Adipocyte (in vitro differentiated cells): ENCODE measurements around the gene RAB15.

Experiments used
- DNase-seq: peaks from one replicate; pipeline ENCODE4 v3.0.0-alpha.2; 2015; ENCODE audit warnings: low read depth
- H3K27me3 ChIP-seq: replicated peaks from 2 replicates; pipeline ENCODE4 v1.7.0; 2013; ENCODE audit warnings: mild to moderate bottlenecking, low read length, moderate library complexity; ENCODE audit not compliant: control insufficient read depth, insufficient read depth
- H3K36me3 ChIP-seq: 2 replicates; pipeline ENCODE4 v1.7.0; 2013; ENCODE audit warnings: low read length, mild to moderate bottlenecking, moderate library complexity; ENCODE audit not compliant: control insufficient read depth, insufficient read depth, severe bottlenecking
- H3K4me1 ChIP-seq: 2 replicates; pipeline ENCODE4 v1.7.0; 2013; ENCODE audit warnings: mild to moderate bottlenecking, low read length, moderate library complexity; ENCODE audit not compliant: control insufficient read depth, insufficient read depth
- H3K4me3 ChIP-seq: 2 replicates; pipeline ENCODE4 v1.7.0; 2013; ENCODE audit warnings: mild to moderate bottlenecking, low read length, moderate library complexity
- H3K9ac ChIP-seq: 2 replicates; pipeline ENCODE4 v1.7.0; 2013; ENCODE audit warnings: mild to moderate bottlenecking, low read length, moderate library complexity
- H3K9me3 ChIP-seq: 2 replicates; pipeline ENCODE4 v1.7.0; 2013; ENCODE audit warnings: mild to moderate bottlenecking, low read length, moderate library complexity; ENCODE audit not compliant: control insufficient read depth

Gene RAB15

DNA sequence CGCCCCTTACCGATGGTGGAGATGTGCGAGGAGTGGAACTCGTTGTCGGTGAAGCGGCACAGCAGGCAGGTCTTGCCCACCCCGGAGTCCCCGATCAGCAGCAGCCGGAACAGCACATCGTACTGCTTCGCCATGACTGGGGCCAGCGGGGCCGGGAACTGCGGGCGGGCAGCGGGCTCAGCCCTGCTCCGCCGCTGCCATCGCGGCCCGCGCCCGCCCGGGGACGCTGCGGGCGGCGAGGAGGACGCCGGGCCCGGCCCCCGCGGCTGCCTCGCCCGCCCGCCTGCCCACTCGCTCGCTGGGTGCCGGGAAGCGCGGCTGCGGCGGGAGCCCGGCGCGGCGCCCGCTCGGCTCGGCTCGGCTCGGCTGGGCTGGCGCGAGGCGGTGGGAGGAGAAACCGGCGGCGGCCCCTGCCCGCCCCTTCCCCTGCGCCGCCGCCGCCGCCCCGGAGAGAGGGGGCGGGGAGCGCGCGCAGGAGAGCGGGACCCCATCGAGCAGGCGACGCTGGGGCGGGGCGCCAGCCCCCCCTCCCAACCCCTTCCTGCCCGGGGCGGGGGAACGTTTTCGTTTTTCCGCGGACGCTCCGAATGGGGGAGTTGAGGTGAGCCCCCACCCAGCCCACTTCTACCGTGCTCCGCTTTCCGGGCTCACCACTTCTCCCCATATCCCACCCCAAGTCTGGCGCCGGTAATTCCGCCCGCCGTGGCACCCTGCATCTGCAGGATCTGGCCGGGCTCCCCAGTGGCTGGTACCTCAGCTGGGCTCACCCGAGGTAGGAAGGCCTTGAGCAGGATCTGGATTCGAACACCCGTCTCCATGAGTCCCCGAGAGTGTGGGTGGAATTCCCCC lies at the start of gene RAB15:
RAB15 (minus strand) TSS at position 394 of the 849 bp plus-strand sequence; CDS start at position 134, 260 bp downstream.
- Histone ChIP-seq H3K4me1 (no peaks in the 10 kb centered on the region), H3K27me3 (peaks cover 4% of the 10 kb centered on the region), H3K9me3 (no peaks in the 10 kb centered on the region), H3K4me3 (peak within 1 kb of the TSS; percentile 81), H3K9ac (peak within 1 kb of the TSS; percentile 79), H3K36me3 (no peaks in the 10 kb centered on the region)
- peak; percentile 84 for DNase-seq

DNA sequence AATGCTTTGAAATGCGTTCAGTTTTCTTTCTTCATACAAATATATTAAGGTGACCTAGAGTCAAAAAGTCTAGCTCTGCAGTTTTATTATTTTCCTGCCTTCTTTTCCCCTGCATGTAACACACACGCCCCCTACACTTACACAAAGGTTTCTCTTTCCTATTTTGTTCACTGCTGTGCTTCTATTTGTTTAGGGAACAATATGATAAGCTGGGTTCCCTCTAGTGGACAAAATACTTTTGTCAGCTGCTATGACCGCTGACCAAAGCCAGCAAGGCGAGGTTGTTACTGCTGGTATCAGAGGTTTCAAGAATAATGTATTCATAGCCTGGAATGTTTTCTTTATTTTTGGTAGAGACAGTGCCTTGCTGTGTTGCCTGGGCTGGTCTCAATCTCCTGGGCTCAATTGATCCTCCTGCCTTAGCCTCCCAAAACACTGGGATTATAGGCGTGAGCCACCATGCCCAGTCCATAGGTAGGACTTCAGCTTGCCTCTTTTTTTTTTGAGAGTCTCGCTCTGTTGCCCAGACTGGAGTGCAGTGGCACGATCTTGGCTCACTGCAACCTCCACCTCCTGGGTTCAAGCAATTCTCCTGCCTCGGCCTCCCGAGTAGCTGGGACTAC lies 47.9 kb upstream of the RAB15 start:
- H3K9ac ChIP-seq: no peak overlapping the region
- H3K9me3 ChIP-seq: no peaks in the 10 kb centered on the region
- H3K4me3 ChIP-seq: no peak overlapping the region
- no peaks in the 10 kb centered on the region for H3K27me3 ChIP-seq
- H3K36me3 ChIP-seq: peaks cover 10% of the 10 kb centered on the region
- no peaks in the 10 kb centered on the region for H3K4me1 ChIP-seq
- peak; percentile 82 for DNase-seq

DNA sequence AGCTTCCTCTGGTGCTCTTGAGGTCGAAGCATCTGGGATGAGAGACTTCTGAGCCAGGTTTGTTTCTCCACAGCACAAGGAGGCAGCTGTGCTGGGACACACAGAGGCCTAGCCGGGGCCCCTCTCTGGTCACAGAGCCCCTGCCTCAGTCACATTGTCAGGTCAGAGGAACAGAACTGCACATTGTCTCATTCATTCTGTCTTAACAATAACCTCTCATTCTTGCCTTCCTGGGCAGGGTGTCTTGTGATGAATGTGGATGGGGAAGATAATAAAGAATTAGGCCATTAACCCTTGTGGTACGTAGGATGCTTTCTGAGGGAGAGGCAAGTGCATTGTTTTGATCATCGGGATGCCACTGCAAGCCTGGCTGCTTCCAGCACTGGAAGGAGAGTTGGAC lies 44.3 kb upstream of the RAB15 start:
- H3K9ac ChIP-seq: no peak overlapping the region
- H3K4me3 ChIP-seq: no peak overlapping the region
- H3K9me3 ChIP-seq: no peaks in the 10 kb centered on the region
- no peaks in the 10 kb centered on the region for H3K4me1 ChIP-seq
- DNase-seq: no peak
- peaks cover 30% of the 10 kb centered on the region for H3K36me3 ChIP-seq
- H3K27me3 ChIP-seq: no peaks in the 10 kb centered on the region

DNA sequence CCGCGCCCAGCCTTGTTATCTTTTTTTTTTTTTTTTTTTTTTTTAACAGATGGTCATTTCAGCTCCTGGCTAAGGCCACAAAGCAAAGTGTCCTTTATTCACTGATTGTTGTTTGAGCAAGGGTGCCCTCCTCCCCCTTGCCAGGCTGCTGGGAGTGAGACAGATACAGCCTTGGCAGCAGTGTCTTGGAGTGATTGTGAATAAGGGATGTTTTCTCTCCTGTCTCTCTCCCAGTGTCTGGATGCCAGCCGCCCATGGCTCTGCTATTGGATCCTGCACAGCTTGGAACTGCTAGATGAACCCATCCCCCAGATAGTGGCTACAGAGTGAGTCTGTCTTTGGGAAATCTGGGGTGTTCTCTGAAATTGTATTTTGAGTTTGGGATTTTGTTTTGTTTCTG lies 43.3 kb upstream of the RAB15 start:
- DNase-seq: no peak
- Histone ChIP-seq H3K36me3 (peaks cover 30% of the 10 kb centered on the region), H3K9me3 (no peaks in the 10 kb centered on the region), H3K4me3 (no peak overlapping the region), H3K9ac (no peak overlapping the region), H3K27me3 (no peaks in the 10 kb centered on the region), H3K4me1 (no peaks in the 10 kb centered on the region)

DNA sequence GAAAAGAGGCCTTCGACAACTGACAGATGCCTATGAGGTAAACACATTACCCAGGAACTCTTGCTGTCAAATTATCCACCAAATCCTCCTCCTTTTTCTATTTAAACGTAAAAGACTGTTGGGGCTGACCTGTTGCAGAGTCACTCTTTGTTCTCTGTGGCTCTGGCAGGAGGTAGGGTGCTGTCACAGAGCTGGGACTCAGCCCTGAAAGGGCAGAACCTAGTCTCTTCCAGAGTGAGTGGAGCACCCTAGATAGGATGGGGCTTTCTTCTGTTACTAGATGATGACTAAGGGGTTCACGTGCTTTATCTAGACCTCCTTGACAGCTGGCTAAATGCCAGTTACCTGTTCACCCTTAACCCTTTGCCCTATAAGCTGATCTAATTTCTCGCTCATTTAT lies 40.2 kb upstream of the RAB15 start:
- Histone ChIP-seq H3K4me3 (no peak overlapping the region), H3K9ac (no peak overlapping the region), H3K9me3 (no peaks in the 10 kb centered on the region), H3K27me3 (no peaks in the 10 kb centered on the region), H3K36me3 (peaks cover 34% of the 10 kb centered on the region), H3K4me1 (no peaks in the 10 kb centered on the region)
- no peak for DNase-seq

DNA sequence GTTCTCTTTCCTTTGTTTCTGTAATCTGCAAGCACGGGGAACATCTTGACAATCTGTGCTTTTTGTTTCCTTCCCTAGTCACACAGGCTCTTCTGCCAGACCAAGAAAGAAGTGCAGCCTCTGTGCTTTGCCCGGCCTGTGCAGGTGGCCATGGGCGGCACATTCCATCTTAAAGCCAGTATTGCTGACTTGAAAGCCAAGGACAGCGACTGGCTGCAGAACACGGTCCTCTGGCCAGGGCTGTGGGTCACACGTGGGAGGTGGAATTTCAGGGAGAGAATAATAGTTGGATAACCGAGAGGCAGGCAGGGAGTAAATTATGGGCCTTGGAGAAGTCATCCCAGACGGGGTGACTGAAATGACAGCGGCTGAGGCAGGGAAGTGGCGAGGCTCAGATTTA lies 39.4 kb upstream of the RAB15 start:
- no peak overlapping the region for H3K4me3 ChIP-seq
- peaks cover 31% of the 10 kb centered on the region for H3K36me3 ChIP-seq
- no peaks in the 10 kb centered on the region for H3K9me3 ChIP-seq
- no peak for DNase-seq
- peaks cover 4% of the 10 kb centered on the region for H3K4me1 ChIP-seq
- H3K9ac ChIP-seq: no peak overlapping the region
- H3K27me3 ChIP-seq: no peaks in the 10 kb centered on the region

DNA sequence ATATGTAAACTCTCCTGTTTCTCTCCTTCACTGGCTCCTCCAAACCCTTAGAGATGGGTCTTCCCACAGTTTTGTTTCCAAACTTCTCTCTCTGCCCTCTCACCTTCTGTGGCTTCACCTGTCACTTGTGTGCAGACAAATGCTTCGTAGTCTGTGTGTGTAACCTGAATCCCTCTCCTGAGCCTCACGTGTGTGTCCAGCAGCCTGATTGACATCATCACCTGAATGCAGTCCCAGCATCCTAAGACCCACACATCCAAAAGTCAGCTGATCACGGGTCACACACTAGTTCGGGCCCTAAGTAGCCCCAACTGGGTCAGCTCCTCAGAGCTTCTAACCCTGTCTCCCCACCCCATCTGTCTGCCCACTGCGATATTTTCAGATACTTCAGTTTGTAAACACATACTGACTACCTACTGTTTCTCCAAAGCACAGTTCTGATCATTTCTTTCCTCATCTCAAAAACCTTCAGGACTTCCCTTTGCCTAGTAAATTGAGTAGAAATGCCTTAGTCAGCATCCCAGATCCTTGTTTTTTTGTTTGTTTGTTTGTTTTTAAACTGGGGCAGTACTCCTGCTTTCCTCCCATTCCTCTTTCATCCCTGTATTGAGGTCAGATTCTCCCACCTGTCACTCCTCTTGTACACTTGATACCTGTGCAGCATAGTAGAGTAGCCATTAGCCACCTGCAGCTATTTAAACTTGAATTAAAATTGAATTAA lies 38.2 kb upstream of the RAB15 start:
- peaks cover 24% of the 10 kb centered on the region for H3K36me3 ChIP-seq
- no peaks in the 10 kb centered on the region for H3K27me3 ChIP-seq
- DNase-seq: no peak
- H3K4me3 ChIP-seq: no peak overlapping the region
- no peak overlapping the region for H3K9ac ChIP-seq
- peaks cover 9% of the 10 kb centered on the region for H3K4me1 ChIP-seq
- H3K9me3 ChIP-seq: no peaks in the 10 kb centered on the region

DNA sequence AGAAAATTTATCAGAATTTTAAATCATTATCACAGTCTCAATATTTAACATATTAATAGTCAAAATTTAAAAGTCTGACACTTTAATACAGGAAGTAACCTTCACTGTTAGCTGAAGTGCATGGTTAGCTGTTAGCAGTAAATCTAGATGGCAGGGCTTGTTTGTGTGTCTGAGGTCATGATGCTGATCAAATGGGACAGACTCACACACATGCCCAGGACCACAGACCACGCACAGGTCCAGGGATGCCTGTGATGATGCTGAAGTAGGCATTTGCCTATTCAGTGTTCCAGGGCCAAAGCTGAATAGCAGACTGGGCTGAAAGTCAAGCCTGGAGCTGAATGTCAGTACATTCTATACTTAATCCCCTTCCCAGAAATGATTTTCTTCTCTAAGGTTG lies 35.1 kb upstream of the RAB15 start:
- Histone ChIP-seq H3K36me3 (peaks cover 8% of the 10 kb centered on the region), H3K4me3 (no peak overlapping the region), H3K9ac (no peak overlapping the region), H3K9me3 (no peaks in the 10 kb centered on the region), H3K27me3 (no peaks in the 10 kb centered on the region), H3K4me1 (peaks cover 21% of the 10 kb centered on the region)
- DNase-seq: no peak

DNA sequence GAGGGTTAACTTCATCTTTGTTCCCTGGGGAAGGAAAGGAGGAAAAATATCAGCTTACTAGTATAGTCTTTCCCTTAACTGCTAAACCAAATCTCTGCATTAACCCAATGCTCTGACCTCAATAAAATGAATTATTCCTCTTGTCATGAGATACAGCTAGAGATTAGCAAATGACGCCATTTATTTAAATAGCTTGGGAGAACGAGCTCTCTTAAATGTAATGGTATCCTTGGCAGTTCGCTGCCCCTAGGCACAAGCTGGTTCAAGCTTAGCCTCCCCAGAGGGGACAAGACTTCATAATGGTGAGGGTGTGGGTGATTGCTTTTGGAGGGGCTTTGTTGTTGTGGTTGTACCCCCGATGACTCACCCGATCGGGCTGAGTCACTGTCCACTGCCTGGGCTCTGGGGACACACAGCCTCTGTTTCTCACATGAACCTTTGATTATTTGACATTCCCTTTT lies 34.2 kb upstream of the RAB15 start:
- no peak overlapping the region for H3K9ac ChIP-seq
- no peak overlapping the region for H3K4me3 ChIP-seq
- no peak for DNase-seq
- no peaks in the 10 kb centered on the region for H3K27me3 ChIP-seq
- peaks cover 4% of the 10 kb centered on the region for H3K36me3 ChIP-seq
- no peaks in the 10 kb centered on the region for H3K9me3 ChIP-seq
- H3K4me1 ChIP-seq: peaks cover 21% of the 10 kb centered on the region

DNA sequence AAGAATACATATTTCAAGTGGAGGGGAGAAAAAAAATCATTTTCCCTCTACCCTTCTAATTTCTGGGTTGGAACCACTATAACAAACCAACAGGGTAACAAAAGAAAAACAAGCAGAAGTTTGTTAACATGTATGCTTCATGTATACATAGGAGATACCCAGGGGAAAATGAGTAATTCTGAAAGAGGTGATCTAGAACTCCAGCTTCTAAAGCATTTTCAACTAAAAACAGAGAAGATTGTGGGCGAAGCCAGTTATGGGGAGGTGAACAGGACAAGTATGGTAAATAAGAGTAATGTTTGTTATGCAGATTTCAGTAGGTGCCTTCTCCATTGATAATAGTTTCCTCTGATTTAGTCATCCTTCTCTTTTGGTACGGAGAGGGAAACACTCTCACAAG lies 31.3 kb upstream of the RAB15 start:
- H3K9ac ChIP-seq: peak overlapping the region; percentile 21
- no peaks in the 10 kb centered on the region for H3K9me3 ChIP-seq
- no peaks in the 10 kb centered on the region for H3K36me3 ChIP-seq
- no peak overlapping the region for H3K4me3 ChIP-seq
- no peak for DNase-seq
- no peaks in the 10 kb centered on the region for H3K27me3 ChIP-seq
- H3K4me1 ChIP-seq: peaks cover 33% of the 10 kb centered on the region

DNA sequence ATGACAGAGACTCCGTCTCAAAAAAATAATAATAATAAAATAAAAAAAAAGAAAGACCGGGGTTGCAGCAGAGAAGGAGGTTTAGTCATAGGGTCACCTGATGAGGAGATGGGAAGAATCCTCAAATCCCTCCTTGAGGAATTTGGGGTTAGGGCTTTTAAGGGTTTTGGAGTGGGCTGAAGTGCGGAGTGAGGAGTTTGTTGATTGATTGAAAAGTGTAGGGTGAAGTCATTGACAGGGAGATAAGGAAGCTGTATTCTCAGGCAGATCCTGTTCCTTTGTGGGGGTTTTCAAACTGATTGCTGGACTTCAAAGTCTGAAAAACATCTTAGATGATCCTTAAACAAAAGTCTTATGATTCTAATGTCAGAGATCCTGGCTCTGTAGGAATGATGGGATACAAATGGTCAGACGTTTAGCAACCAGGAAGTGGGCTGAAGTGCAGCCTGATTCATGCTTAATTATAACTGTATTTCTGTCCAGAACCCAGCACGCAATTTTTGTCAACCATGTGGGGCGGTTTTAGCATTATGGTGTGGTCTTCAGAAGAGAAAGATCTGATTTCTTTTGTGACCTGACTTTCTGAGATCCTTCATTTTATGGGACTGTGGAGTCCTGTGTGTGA lies 30.6 kb upstream of the RAB15 start:
- Histone ChIP-seq H3K4me3 (peak overlapping the region; percentile 21), H3K27me3 (no peaks in the 10 kb centered on the region), H3K9me3 (no peaks in the 10 kb centered on the region), H3K9ac (peak overlapping the region; percentile 21), H3K36me3 (no peaks in the 10 kb centered on the region), H3K4me1 (peaks cover 36% of the 10 kb centered on the region)
- peak; percentile 58 for DNase-seq
